Frontal cortex (tissue), 4 donors: Measurements from ENCODE around the gene CNTN4. TPM values are rescaled to one million over a fixed set of nuclear protein-coding genes. Genes with fewer than 3 reads are reported as not detected.
"Not testable (repeated sequence)": the region's sequence is repeated elsewhere in the genome, so short reads cannot be mapped to it uniquely, and the experiment has no call there.

ENCODE experiments used
- DNase-seq, 2 donors: peaks; one replicate each; pipeline ENCODE4 v3.0.0; 2012; ENCODE audit warnings: low spot score in 2 of 2
- FAIRE-seq: peaks from 2 replicates; lab custom pipeline; 2012; peaks lifted over from hg19 to GRCh38; lab: Jason Lieb, UNC
- total RNA-seq: library from RNA; depleted of rRNA; stranded (reverse); fragments of >200 nt; gene quantifications from one replicate; pipeline ENCODE4 v1.2.3, GENCODE V29; 2014
- donor health status: control.
- donor health status: control.
- donor health status: control.

The CNTN4 gene
- total RNA-seq, 1 donor from 2014 or later, result 134 TPM

- DNase-seq, result no peak
- no peak for FAIRE-seq
Measured at GRCh38 chr3:2484162-2485026, 385.7 kb downstream of the CNTN4 start.

GRCh38 chr3:2485027-2485375, 386.3 kb downstream of the CNTN4 start:
- no peak for DNase-seq

GRCh38 chr3:2495746-2496145, 397.1 kb downstream of the CNTN4 start:
- DNase-seq (no peak), FAIRE-seq (no peak)

More at GRCh38 chr3:2485027-2485375, 386.3 kb downstream of the CNTN4 start:
- no peak for FAIRE-seq

GRCh38 chr3:2504912-2505311, 406.2 kb downstream of the CNTN4 start:
- DNase-seq (no peak), FAIRE-seq (no peak)

GRCh38 chr3:2506776-2507175, 408.1 kb downstream of the CNTN4 start:
- FAIRE-seq (no peak), DNase-seq (no peak)

GRCh38 chr3:2510591-2511145, 412.0 kb downstream of the CNTN4 start:
- no peak for DNase-seq
- FAIRE-seq, result no peak

- DNase-seq, result no peak
- FAIRE-seq, result no peak
Measured at GRCh38 chr3:2511356-2511755, 412.7 kb downstream of the CNTN4 start.

GRCh38 chr3:2512881-2513280, 414.2 kb downstream of the CNTN4 start:
- DNase-seq (no peak), FAIRE-seq (no peak)

GRCh38 chr3:2513986-2514385, 415.3 kb downstream of the CNTN4 start:
- DNase-seq (no peak), FAIRE-seq (no peak)

- FAIRE-seq, result no peak
- DNase-seq, result no peak
Measured at GRCh38 chr3:2516762-2517441, 418.2 kb downstream of the CNTN4 start.

GRCh38 chr3:2517500-2518172, 419.0 kb downstream of the CNTN4 start:
- DNase-seq (no peak), FAIRE-seq (no peak)

GRCh38 chr3:2523281-2523836, 424.7 kb downstream of the CNTN4 start:
- no peak for FAIRE-seq

GRCh38 chr3:2525968-2526367, 427.3 kb downstream of the CNTN4 start:
- no peak for DNase-seq
- no peak for FAIRE-seq

More at GRCh38 chr3:2523281-2523836, 424.7 kb downstream of the CNTN4 start:
- DNase-seq, result no peak

GRCh38 chr3:2526926-2527325, 428.3 kb downstream of the CNTN4 start:
- no peak for DNase-seq
- no peak for FAIRE-seq

- FAIRE-seq, DNase-seq: not testable (repeated sequence)
Measured at GRCh38 chr3:2527328-2527727, 428.7 kb downstream of the CNTN4 start.

- FAIRE-seq, DNase-seq: not testable (repeated sequence)
Measured at GRCh38 chr3:2534767-2535166, 436.1 kb downstream of the CNTN4 start.

- no peak for FAIRE-seq
- no peak for DNase-seq
Measured at GRCh38 chr3:2535206-2535605, 436.5 kb downstream of the CNTN4 start.

GRCh38 chr3:2536575-2536974, 437.9 kb downstream of the CNTN4 start:
- FAIRE-seq (no peak), DNase-seq (no peak)

GRCh38 chr3:2540115-2540514, 441.4 kb downstream of the CNTN4 start:
- DNase-seq, result no peak
- FAIRE-seq, result no peak

GRCh38 chr3:2543247-2543646, 444.6 kb downstream of the CNTN4 start:
- no peak for DNase-seq
- no peak for FAIRE-seq
